Testis (tissue), 2 donors: ENCODE measurements around the gene POU2AF1.

ENCODE experiments used
- POLR2A ChIP-seq: fragments of 450-650 bp; IDR thresholded peaks from one replicate; pipeline ENCODE4 v1.6.1; 2017; ENCODE audit warnings: antibody characterized with exemption, mild to moderate bottlenecking, moderate library complexity
- TF ChIP-seq, protein P1 (sequence below), 3 experiments: fragments of 450-650 bp in 2 of 3; fragments of 200-600 bp in 1 of 3; sonication (generic) in 1 of 3; IDR thresholded peaks; one replicate each; pipeline ENCODE4 v1.5.1; 2016 to 2019; ENCODE audit warnings: antibody characterized with exemption in 3 of 3, mild to moderate bottlenecking in 2 of 3, moderate library complexity in 1 of 3

DNA sequence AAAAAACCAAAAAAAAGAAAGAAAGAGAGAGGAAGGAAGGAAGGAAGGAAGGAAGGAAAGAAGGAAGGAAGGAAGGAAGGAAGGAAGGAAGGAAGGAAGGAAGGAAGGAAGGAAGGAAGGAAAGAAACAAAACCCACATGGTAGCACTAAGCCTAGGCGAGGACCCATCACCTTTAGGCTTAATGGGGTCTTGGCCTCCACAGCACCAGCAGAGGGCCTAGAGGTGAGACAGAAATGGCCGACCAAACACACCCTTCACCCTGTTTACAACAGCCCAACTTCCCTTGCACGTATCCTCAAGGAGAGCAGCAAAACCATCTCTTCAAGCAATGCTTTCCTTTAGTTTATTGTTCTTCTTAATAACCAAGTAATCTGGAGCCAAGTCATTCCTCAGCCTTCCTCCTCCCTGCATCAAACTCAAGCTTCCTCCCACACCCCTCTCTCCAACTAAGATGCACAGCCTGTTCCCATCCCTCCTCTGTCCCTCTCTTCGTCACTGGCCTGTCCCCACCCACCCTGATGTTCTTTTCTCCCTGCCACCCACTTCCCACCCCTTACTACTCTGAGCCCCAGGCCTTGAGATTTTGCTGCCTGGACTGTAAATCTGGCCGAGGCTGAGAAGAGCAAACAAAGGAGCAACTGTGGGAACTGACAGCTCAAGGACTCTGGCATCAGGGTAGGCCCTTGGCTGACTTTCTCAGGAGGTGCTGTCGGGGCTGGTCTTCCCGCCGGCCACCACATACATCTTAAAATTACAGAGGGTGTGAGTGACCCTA, 26.0 kb downstream of the POU2AF1 start:
- TF ChIP-seq, protein P1, sequence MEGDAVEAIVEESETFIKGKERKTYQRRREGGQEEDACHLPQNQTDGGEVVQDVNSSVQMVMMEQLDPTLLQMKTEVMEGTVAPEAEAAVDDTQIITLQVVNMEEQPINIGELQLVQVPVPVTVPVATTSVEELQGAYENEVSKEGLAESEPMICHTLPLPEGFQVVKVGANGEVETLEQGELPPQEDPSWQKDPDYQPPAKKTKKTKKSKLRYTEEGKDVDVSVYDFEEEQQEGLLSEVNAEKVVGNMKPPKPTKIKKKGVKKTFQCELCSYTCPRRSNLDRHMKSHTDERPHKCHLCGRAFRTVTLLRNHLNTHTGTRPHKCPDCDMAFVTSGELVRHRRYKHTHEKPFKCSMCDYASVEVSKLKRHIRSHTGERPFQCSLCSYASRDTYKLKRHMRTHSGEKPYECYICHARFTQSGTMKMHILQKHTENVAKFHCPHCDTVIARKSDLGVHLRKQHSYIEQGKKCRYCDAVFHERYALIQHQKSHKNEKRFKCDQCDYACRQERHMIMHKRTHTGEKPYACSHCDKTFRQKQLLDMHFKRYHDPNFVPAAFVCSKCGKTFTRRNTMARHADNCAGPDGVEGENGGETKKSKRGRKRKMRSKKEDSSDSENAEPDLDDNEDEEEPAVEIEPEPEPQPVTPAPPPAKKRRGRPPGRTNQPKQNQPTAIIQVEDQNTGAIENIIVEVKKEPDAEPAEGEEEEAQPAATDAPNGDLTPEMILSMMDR (IDR thresholded peaks at IDR 0.05) = no peak
- no peak for TF ChIP-seq POLR2A
